Daoy (cell line): ENCODE measurements around the gene XRCC6. TPM values are rescaled to one million over a fixed set of nuclear protein-coding genes. Genes with fewer than 3 reads are reported as not detected.
"Not testable (repeated sequence)": the region's sequence is repeated elsewhere in the genome, so short reads cannot be mapped to it uniquely, and the experiment has no call there.

Experiments used
- DNase-seq: peaks from one replicate; pipeline ENCODE4 v3.0.0-alpha.2; 2015; ENCODE audit warnings: low read depth
- total RNA-seq: library from RNA; depleted of rRNA; stranded (reverse); fragments of >200 nt; shearing (Covaris generic); gene quantifications from 2 replicates; pipeline ENCODE4 v1.2.3, GENCODE V29; 2014

Gene XRCC6
- total RNA-seq, 1 experiment from 2014 or later, result 590 TPM

GRCh38 chr22:41598891-41599635 lies 22.0 kb upstream of the XRCC6 start:
- no peak for DNase-seq

DNA sequence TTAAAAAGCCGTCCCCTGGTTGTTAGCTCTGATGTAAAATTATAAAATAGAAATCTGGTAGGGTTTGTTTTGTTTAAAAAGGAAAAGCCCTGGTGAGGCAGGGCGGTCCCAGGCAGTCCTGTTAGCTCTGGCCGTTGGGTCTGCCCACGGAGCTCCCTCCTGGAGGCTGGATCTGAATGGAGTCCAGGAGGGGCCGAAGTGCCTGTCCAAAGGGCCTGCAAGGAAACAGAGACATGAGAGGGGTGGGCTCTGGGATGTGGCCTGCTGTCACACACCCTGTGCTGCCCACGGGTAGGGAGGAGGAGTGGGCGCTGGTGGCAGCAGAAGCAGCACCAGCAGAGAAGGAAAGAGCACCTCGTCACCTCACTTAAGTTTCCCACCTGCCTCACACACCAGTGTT lies 20.1 kb upstream of the XRCC6 start:
- no peak for DNase-seq

DNA sequence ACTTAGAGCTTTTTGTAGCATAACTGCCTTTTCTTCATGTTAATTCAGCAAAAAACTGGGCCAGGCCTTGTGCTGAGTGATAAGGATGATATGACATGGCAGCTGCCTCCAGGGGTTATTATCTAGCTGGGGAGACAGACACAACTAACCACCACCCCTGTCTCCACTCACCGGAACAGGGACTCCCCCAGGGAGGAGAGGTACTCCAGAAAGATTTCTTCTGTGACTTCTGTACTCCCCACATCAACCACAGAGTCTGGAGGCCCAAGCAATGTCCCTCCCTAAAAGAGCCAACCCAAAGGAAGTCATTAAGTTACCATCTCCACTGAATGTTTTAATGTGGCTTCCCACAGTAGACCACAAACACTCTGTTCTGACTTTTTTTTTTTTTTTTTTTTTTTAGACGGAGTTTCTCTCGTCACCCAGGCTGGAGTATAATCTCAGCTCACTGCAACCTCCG lies 17.2 kb upstream of the XRCC6 start:
- peak; percentile 30 for DNase-seq

DNA sequence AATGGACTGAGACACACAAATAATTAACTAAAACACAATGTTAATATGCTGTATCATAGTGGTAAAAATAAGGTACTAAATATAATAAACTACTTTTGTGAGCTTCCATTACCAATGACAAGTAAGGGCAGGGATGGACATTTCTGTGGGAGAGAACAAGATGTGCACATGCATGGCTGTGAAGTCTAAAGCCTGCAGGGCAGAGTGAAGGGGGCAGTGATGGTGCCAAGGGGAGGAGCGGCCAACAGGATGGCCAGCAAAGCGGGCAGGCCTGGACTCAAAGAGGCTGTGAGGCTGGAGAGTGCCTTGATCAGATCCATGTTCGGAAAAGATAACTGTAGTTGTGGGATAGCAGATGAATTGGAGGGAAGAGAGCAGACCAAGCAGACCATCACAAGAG lies 12.7 kb upstream of the XRCC6 start:
- no peak for DNase-seq

- no peak for DNase-seq
These were observed 8.3 kb upstream of the XRCC6 start for GRCh38 chr22:41612603-41613306.

- no peak for DNase-seq
These were observed 7.6 kb upstream of the XRCC6 start for GRCh38 chr22:41613456-41613855.

DNA sequence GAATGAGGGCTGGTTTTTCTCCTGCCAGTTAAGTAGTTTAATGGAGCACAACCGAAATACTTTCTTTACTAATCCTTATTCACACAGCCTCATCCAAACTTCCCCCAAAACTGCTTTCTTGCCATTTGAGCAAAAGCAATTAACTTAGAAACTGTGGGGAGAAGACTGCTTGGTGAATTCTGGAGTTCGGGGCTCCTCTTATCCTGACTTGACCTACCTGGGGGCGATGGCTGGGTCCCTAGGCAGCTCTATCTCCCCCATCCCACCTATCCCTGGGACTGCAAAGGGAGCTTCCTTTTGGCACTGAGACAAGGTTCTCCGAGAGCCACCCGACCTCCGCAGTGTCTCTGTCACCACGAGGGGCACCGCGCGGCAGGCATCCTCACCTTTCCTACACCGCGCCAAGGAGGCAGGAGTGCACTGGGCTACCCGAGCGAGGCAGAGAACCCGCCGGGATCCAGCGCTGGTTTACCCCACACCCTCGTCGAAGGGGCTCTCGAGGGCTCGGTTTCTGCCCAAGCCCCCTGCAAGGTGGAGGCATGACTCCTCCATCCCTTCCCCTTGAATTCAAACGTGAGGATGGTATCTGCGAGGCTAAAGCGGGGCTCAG lies 1.0 kb upstream of the XRCC6 start:
- DNase-seq, result peak; percentile 41

DNA sequence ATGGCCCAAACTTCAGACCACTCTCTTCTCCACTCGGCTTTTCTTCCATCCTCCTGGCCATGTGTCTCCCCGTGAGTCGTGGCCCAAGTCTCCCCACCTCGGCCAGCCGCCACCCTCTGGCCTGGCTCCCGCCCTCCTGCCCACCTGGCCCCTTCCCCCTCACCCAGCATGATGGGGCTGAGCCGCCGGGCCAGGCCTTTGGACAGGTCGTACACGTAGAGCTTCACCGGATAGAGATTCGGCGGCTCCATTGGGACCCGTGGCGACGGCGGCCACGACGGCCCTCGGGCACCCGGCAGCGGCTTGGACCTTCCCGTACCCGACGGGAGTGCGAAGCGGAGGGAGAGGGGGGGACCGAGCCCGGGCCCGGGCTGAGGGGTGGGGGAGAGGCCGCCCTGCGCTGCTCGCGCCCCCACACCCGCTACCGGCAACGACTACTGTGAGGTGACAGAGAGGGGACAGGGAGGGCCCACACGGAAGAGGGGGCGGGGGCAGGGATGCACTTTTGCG lies 451 bp upstream of the XRCC6 start, which contains the start of gene DESI1:
DESI1 (minus strand) TSS at position 455 of the 510 bp plus-strand sequence; CDS start at position 251, 204 bp downstream.
- peak; percentile 51 for DNase-seq

GRCh38 chr22:41621911-41622179 lies 750 bp downstream of the XRCC6 start:
- DNase-seq, result no peak

GRCh38 chr22:41625577-41625976 lies 4.5 kb downstream of the XRCC6 start:
- DNase-seq, result no peak

DNA sequence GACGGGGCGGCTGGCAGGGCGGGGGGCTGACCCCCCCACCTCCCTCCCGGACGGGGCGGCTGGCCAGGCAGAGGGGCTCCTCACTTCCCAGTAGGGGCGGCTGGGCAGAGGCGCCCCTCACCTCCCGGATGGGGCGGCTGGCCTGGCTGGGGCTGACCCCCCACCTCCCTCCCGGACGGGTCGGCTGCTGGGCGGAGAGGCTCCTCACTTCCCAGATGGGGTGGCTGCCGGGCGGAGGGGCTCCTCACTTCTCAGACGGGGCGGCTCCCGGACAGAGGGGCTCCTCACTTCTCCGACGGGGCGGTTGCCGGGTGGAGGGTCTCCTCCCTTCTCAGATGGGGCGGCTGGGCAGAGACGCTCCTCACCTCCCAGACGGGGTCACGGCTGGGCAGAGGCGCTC lies 10.0 kb downstream of the XRCC6 start:
- not testable (repeated sequence) for DNase-seq

- not testable (repeated sequence) for DNase-seq
These were observed 10.5 kb downstream of the XRCC6 start for GRCh38 chr22:41631615-41632014.

- DNase-seq, result not testable (repeated sequence)
These were observed 13.5 kb downstream of the XRCC6 start for GRCh38 chr22:41634610-41635009.

DNA sequence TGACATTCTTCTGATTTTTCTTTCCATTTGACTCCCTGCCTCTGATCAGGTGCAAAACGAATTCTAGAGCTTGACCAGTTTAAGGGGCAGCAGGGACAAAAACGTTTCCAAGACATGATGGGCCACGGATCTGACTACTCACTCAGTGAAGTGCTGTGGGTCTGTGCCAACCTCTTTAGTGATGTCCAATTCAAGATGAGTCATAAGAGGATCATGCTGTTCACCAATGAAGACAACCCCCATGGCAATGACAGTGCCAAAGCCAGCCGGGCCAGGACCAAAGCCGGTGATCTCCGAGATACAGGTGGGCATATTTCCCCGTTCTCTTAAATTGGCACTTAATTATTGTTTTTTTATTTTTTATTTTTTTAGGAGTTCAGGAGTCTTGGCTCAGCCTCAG lies 15.4 kb downstream of the XRCC6 start:
- DNase-seq, result peak; percentile 32

GRCh38 chr22:41637623-41638022 lies 16.5 kb downstream of the XRCC6 start:
- not testable (repeated sequence) for DNase-seq

- no peak for DNase-seq
These were observed 17.0 kb downstream of the XRCC6 start for GRCh38 chr22:41638124-41638523.

GRCh38 chr22:41638748-41639147 lies 17.7 kb downstream of the XRCC6 start:
- no peak for DNase-seq

GRCh38 chr22:41641854-41642253 lies 20.8 kb downstream of the XRCC6 start:
- no peak for DNase-seq

GRCh38 chr22:41642331-41643110 lies 21.4 kb downstream of the XRCC6 start:
- DNase-seq, result no peak

DNA sequence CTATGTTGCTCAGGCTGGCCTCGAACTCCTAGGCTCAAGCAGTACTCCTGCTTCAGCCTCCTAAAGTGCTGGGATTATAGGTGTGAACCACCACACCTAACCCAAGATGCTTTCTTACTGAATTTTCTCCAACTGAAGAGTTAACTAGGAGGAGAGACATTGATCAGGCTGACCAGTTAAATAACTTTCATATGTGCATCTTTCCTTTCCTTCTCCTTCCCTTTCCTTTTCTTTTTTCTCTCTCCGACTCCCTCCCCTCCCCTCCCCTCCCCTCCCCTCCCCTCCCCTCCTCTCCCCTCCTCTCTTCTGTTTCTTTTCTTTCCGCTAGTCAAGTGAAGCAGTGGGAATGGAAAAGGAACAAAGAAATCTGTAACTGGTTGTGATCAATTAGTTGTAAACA lies 26.7 kb downstream of the XRCC6 start:
- DNase-seq, result no peak

GRCh38 chr22:41648432-41648831 lies 27.3 kb downstream of the XRCC6 start:
- no peak for DNase-seq

- DNase-seq, result no peak
These were observed 29.1 kb downstream of the XRCC6 start for GRCh38 chr22:41650229-41650628.
